ENCODE results near the gene ETNK2.

Gene ETNK2

GRCh38 chr1:204147406-204148383 is 4.1 kb downstream of the ETNK2 start:
- DNase-seq (ENCODE audit: low read depth), result no peak

- no peak for DNase-seq (ENCODE audit: low read depth)
Measured at GRCh38 chr1:204146965-204147364, 4.9 kb downstream of the ETNK2 start.

- DNase-seq (ENCODE audit: low read depth), result no peak
Measured at GRCh38 chr1:204146309-204146708, 5.5 kb downstream of the ETNK2 start.

- no peak for DNase-seq (ENCODE audit: low read depth)
Measured at GRCh38 chr1:204145033-204145504, 6.8 kb downstream of the ETNK2 start.

GRCh38 chr1:204143276-204144041 is 8.4 kb downstream of the ETNK2 start:
- no peak for DNase-seq (ENCODE audit: low read depth)

GRCh38 chr1:204142032-204142974 is 9.5 kb downstream of the ETNK2 start:
- DNase-seq (ENCODE audit: low read depth), result no peak

- no peak for DNase-seq (ENCODE audit: low read depth)
Measured at GRCh38 chr1:204141131-204141530, 10.7 kb downstream of the ETNK2 start.

- DNase-seq (ENCODE audit: low read depth), result no peak
Measured at GRCh38 chr1:204139952-204140351, 11.9 kb downstream of the ETNK2 start.

GRCh38 chr1:204139088-204139487 is 12.8 kb downstream of the ETNK2 start:
- no peak for DNase-seq (ENCODE audit: low read depth)

GRCh38 chr1:204136814-204137213 is 15.0 kb downstream of the ETNK2 start:
- DNase-seq (ENCODE audit: low read depth), result no peak

GRCh38 chr1:204134103-204134502 is 17.7 kb downstream of the ETNK2 start:
- no peak for DNase-seq (ENCODE audit: low read depth)

GRCh38 chr1:204132718-204133117 is 19.1 kb downstream of the ETNK2 start:
- DNase-seq (ENCODE audit: low read depth), result no peak

GRCh38 chr1:204131978-204132377 is 19.9 kb downstream of the ETNK2 start:
- DNase-seq (ENCODE audit: low read depth), result no peak

GRCh38 chr1:204130981-204131892 is 20.6 kb downstream of the ETNK2 start:
- DNase-seq (ENCODE audit: low read depth), result peak; percentile 79

GRCh38 chr1:204130178-204130577 is 21.7 kb downstream of the ETNK2 start:
- DNase-seq (ENCODE audit: low read depth), result no peak

GRCh38 chr1:204128964-204129896 is 22.6 kb downstream of the ETNK2 start:
- DNase-seq (ENCODE audit: low read depth), result peak; percentile 29

GRCh38 chr1:204128464-204128963 is 23.3 kb downstream of the ETNK2 start:
- no peak for DNase-seq (ENCODE audit: low read depth)

GRCh38 chr1:204127597-204128242 is 24.1 kb downstream of the ETNK2 start:
- DNase-seq (ENCODE audit: low read depth), result peak; percentile 61

GRCh38 chr1:204126956-204127355 is 24.9 kb downstream of the ETNK2 start:
- no peak for DNase-seq (ENCODE audit: low read depth)

Data from stromal cell of bone marrow (primary cell).